ENCODE results near the gene PLXNB1. TPM values are rescaled to one million over a fixed set of nuclear protein-coding genes. Genes with fewer than 3 reads are reported as not detected.

The PLXNB1 gene
- total and polyA plus RNA-seq, 2 of the 13 experiments (the other 11 are each of a cell fraction or from before 2014, with no cell fraction given): 86.0 to 143 TPM

- no peak for TF ChIP-seq NPAS2 (CRISPR knock-in tag; IDR thresholded peaks at IDR 0.05; ENCODE audit: borderline replicate concordance)
- TF ChIP-seq ZNF318 (CRISPR knock-in tag; IDR thresholded peaks at IDR 0.05): no peak
- TF ChIP-seq ZMAT3 (CRISPR knock-in tag; conservative IDR thresholded peaks at IDR 0.05): no peak
- no peak for TF ChIP-seq ATF7-NPFF (CRISPR knock-in tag; IDR thresholded peaks at IDR 0.05; ENCODE audit: low read depth)
- peak; percentile 83 for TF ChIP-seq MIXL1 (CRISPR knock-in tag; IDR thresholded peaks at IDR 0.05)
- peak; percentile 56; the same call in 1 of the 2 replicates for TF ChIP-seq TCF7 (IDR thresholded peaks at IDR 0.05; ENCODE audit: low read depth)
- TF ChIP-seq ZNF331 (CRISPR knock-in tag; IDR thresholded peaks at IDR 0.05): peak; percentile 84
- TF ChIP-seq ZNF317 (CRISPR knock-in tag; IDR thresholded peaks at IDR 0.05): no peak
- TF ChIP-seq GMEB2 (CRISPR knock-in tag; IDR thresholded peaks at IDR 0.05; ENCODE audit: low read depth): no peak
- 0 out of 2 replicates have a peak, but pooled peaks have one; percentile 24 for TF ChIP-seq ZNF784 (CRISPR knock-in tag; IDR thresholded peaks at IDR 0.05; ENCODE audit: borderline replicate concordance)
- no peak for TF ChIP-seq KLF13 (CRISPR knock-in tag; IDR thresholded peaks at IDR 0.05)
- TF ChIP-seq SMARCC2 (IDR thresholded peaks at IDR 0.05): no peak
- no peak for TF ChIP-seq THYN1 (CRISPR knock-in tag; IDR thresholded peaks at IDR 0.05; ENCODE audit: borderline replicate concordance, low read depth)
- no peak for TF ChIP-seq MAFK (conservative IDR thresholded peaks at IDR 0.05 in 1 of 2, IDR thresholded peaks at IDR 0.05 in 1 of 2; ENCODE audit: low read length in 2 of 2)
- no peak for TF ChIP-seq ADNP (CRISPR knock-in tag; IDR thresholded peaks at IDR 0.05)
- no peak for TF ChIP-seq ZNF17 (CRISPR knock-in tag; IDR thresholded peaks at IDR 0.05)
- TF ChIP-seq ZSCAN22 (CRISPR knock-in tag; IDR thresholded peaks at IDR 0.05): no peak
- TF ChIP-seq ATF2 (CRISPR knock-in tag; IDR thresholded peaks at IDR 0.05): peak; percentile 84
These were observed 1.5 kb upstream of the PLXNB1 start (continued) for GRCh38 chr3:48431224-48432029.

All from HepG2 (cell line).